Lung microvascular endothelial cell (primary cell): ENCODE measurements around the gene TH. TPM values are rescaled to one million over a fixed set of nuclear protein-coding genes. Genes with fewer than 3 reads are reported as not detected.
"Not testable (repeated sequence)": the region's sequence is repeated elsewhere in the genome, so short reads cannot be mapped to it uniquely, and the experiment has no call there.

Experiments used
- DNase-seq, 2 donors: peaks; one replicate each; pipeline versions ENCODE4 v3.0.0 to v3.0.0-alpha.2; 2010; ENCODE audit warnings: low read depth in 2 of 2
- total RNA-seq: library from RNA; depleted of rRNA; stranded (reverse); fragments of >200 nt; gene quantifications from 2 replicates; pipeline ENCODE4 v1.2.1, GENCODE V29; 2014

The TH gene
- total RNA-seq, 1 donor from 2014 or later: under 0.01 TPM

GRCh38 chr11:2131371-2132236 lies 40.0 kb downstream of the TH start:
- DNase-seq: no peak

GRCh38 chr11:2130881-2131352 lies 40.7 kb downstream of the TH start:
- DNase-seq: no peak

GRCh38 chr11:2129699-2130366 lies 41.8 kb downstream of the TH start:
- no peak for DNase-seq

- no peak for DNase-seq
These were observed 42.3 kb downstream of the TH start for GRCh38 chr11:2129308-2129698.

GRCh38 chr11:2128511-2129307 lies 42.9 kb downstream of the TH start:
- no peak for DNase-seq

GRCh38 chr11:2128130-2128510 lies 43.5 kb downstream of the TH start:
- no peak for DNase-seq

GRCh38 chr11:2127482-2128129 lies 44.0 kb downstream of the TH start:
- no peak for DNase-seq

GRCh38 chr11:2126520-2127085 lies 45.0 kb downstream of the TH start:
- DNase-seq: no peak

GRCh38 chr11:2124736-2125484 lies 46.7 kb downstream of the TH start:
- DNase-seq: not testable (repeated sequence)

GRCh38 chr11:2123628-2123960 lies 48.0 kb downstream of the TH start:
- no peak for DNase-seq

GRCh38 chr11:2122907-2123627 lies 48.5 kb downstream of the TH start:
- DNase-seq: peak in 1 of 2 donors; percentile 19

- peak in 1 of 2 donors; percentile 22 for DNase-seq
These were observed 49.3 kb downstream of the TH start for GRCh38 chr11:2122222-2122906.

GRCh38 chr11:2121227-2122130 lies 50.1 kb downstream of the TH start:
- DNase-seq: no peak

- no peak for DNase-seq
These were observed 51.1 kb downstream of the TH start for GRCh38 chr11:2120359-2121100.

GRCh38 chr11:2118677-2119076 lies 52.9 kb downstream of the TH start:
- DNase-seq: no peak

- no peak for DNase-seq
These were observed 54.9 kb downstream of the TH start for GRCh38 chr11:2116680-2117079.

- no peak for DNase-seq
These were observed 56.3 kb downstream of the TH start for GRCh38 chr11:2115308-2115707.
